ENCODE results near the gene EFCAB6.

EFCAB6 gene

GRCh38 chr22:43540529-43540923 lies 271.6 kb downstream of the EFCAB6 start:
- no peak overlapping the region for H3K4me3 ChIP-seq (ENCODE audit: low read length)
- TF ChIP-seq EZH2phosphoT487 (IDR thresholded peaks at IDR 0.05; ENCODE audit: borderline replicate concordance, low read length) = no peak
- TF ChIP-seq, protein P1, sequence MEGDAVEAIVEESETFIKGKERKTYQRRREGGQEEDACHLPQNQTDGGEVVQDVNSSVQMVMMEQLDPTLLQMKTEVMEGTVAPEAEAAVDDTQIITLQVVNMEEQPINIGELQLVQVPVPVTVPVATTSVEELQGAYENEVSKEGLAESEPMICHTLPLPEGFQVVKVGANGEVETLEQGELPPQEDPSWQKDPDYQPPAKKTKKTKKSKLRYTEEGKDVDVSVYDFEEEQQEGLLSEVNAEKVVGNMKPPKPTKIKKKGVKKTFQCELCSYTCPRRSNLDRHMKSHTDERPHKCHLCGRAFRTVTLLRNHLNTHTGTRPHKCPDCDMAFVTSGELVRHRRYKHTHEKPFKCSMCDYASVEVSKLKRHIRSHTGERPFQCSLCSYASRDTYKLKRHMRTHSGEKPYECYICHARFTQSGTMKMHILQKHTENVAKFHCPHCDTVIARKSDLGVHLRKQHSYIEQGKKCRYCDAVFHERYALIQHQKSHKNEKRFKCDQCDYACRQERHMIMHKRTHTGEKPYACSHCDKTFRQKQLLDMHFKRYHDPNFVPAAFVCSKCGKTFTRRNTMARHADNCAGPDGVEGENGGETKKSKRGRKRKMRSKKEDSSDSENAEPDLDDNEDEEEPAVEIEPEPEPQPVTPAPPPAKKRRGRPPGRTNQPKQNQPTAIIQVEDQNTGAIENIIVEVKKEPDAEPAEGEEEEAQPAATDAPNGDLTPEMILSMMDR (IDR thresholded peaks at IDR 0.05; ENCODE audit: low read depth, low read length, poor library complexity, severe bottlenecking) = no peak
- H3K79me2 ChIP-seq (ENCODE audit: control insufficient read depth, low read length) = no peaks in the 10 kb centered on the region
- no peaks in the 10 kb centered on the region for H3K4me1 ChIP-seq (ENCODE audit: control insufficient read depth, low read length)
- H3K9me2 ChIP-seq (replicated peaks; ENCODE audit: control insufficient read depth, low read length) = no peaks in the 10 kb centered on the region
- H3K27me3 ChIP-seq (ENCODE audit: control insufficient read depth, low read length) = no peaks in the 10 kb centered on the region
- H3K27ac ChIP-seq (ENCODE audit: low read depth, low read length) = no peak overlapping the region
- H3K4me2 ChIP-seq (ENCODE audit: low read length) = no peak overlapping the region
- H3K9me3 ChIP-seq (ENCODE audit: control insufficient read depth, insufficient read depth, low read length) = no peaks in the 10 kb centered on the region
- no peaks in the 10 kb centered on the region for H3F3A ChIP-seq (ENCODE audit: control insufficient read depth, insufficient read depth)
- H4K20me1 ChIP-seq (ENCODE audit: control insufficient read depth, insufficient read depth, low read depth, low read length) = no peaks in the 10 kb centered on the region
- no peaks in the 10 kb centered on the region for H3K36me3 ChIP-seq (ENCODE audit: control insufficient read depth, low read length)

- no peak overlapping the region for H3K27ac ChIP-seq (ENCODE audit: low read depth, low read length)
- H3K4me2 ChIP-seq (ENCODE audit: low read length) = no peak overlapping the region
- no peaks in the 10 kb centered on the region for H4K20me1 ChIP-seq (ENCODE audit: control insufficient read depth, insufficient read depth, low read depth, low read length)
- no peaks in the 10 kb centered on the region for H3K36me3 ChIP-seq (ENCODE audit: control insufficient read depth, low read length)
- H3K9me2 ChIP-seq (replicated peaks; ENCODE audit: control insufficient read depth, low read length) = no peaks in the 10 kb centered on the region
- H3F3A ChIP-seq (ENCODE audit: control insufficient read depth, insufficient read depth) = no peaks in the 10 kb centered on the region
- H3K9me3 ChIP-seq (ENCODE audit: control insufficient read depth, insufficient read depth, low read length) = no peaks in the 10 kb centered on the region
- TF ChIP-seq, protein P1 (IDR thresholded peaks at IDR 0.05; ENCODE audit: low read depth, low read length, poor library complexity, severe bottlenecking) = no peak
- no peak for TF ChIP-seq EZH2phosphoT487 (IDR thresholded peaks at IDR 0.05; ENCODE audit: borderline replicate concordance, low read length)
- H3K79me2 ChIP-seq (ENCODE audit: control insufficient read depth, low read length) = no peaks in the 10 kb centered on the region
- H3K4me3 ChIP-seq (ENCODE audit: low read length) = no peak overlapping the region
- no peaks in the 10 kb centered on the region for H3K27me3 ChIP-seq (ENCODE audit: control insufficient read depth, low read length)
- no peaks in the 10 kb centered on the region for H3K4me1 ChIP-seq (ENCODE audit: control insufficient read depth, low read length)
These were observed 272.3 kb downstream of the EFCAB6 start for GRCh38 chr22:43539572-43540528.

DNA sequence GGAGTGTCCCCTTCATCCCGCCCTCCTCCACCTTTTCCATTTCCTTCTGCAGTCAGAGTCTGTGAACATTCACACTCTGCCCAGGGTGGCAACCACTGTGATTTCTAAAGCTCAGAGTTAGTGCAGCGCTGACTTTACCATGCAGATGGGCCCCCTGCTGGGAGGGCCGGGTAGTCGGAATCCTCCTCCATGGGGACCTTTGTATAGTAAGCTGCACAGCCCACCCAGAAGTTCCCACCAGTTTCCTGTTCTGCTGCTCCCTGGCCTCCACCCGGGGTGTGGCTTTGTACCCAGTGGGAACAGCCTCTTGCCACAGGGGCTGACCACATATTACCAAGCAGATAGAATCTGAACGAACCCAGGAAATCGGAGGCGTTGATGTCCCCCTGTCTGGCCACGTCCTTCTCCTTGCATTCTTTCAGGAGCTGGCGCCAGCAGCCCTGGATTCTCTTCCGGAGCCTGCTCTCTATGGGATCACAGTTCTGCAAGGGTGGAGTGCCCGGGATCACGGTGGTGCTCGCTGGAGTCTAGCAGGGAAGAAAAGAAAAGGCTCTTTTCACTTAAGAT lies 275.0 kb downstream of the EFCAB6 start:
- TF ChIP-seq, protein P1 (IDR thresholded peaks at IDR 0.05; ENCODE audit: low read depth, low read length, poor library complexity, severe bottlenecking) = peak; percentile 18
- TF ChIP-seq EZH2phosphoT487 (IDR thresholded peaks at IDR 0.05; ENCODE audit: borderline replicate concordance, low read length) = no peak
- Histone ChIP-seq H3K4me2 (ENCODE audit: low read length) (no peak overlapping the region), H3K4me1 (ENCODE audit: control insufficient read depth, low read length) (no peaks in the 10 kb centered on the region), H4K20me1 (ENCODE audit: control insufficient read depth, insufficient read depth, low read depth, low read length) (no peaks in the 10 kb centered on the region), H3K79me2 (ENCODE audit: control insufficient read depth, low read length) (no peaks in the 10 kb centered on the region), H3K9me3 (ENCODE audit: control insufficient read depth, insufficient read depth, low read length) (no peaks in the 10 kb centered on the region), H3K4me3 (ENCODE audit: low read length) (no peak overlapping the region), H3F3A (ENCODE audit: control insufficient read depth, insufficient read depth) (no peaks in the 10 kb centered on the region), H3K27ac (ENCODE audit: low read depth, low read length) (no peak overlapping the region), H3K36me3 (ENCODE audit: control insufficient read depth, low read length) (no peaks in the 10 kb centered on the region), H3K27me3 (ENCODE audit: control insufficient read depth, low read length) (no peaks in the 10 kb centered on the region), H3K9me2 (replicated peaks; ENCODE audit: control insufficient read depth, low read length) (no peaks in the 10 kb centered on the region)

Data from DOHH2 (cell line).